Lung microvascular endothelial cell (primary cell): ENCODE data around the gene MCM9. TPM values are rescaled to one million over a fixed set of nuclear protein-coding genes. Genes with fewer than 3 reads are reported as not detected.
A peak's percentile ranks its signal among the peaks of the same experiment; 100 is the strongest.

Experiments
- DNase-seq, 2 donors: peaks; one replicate each; pipeline versions ENCODE4 v3.0.0 to v3.0.0-alpha.2; 2010; ENCODE audit warnings: low read depth in 2 of 2
- total RNA-seq: library from RNA; depleted of rRNA; stranded (reverse); fragments of >200 nt; gene quantifications from 2 replicates; pipeline ENCODE4 v1.2.1, GENCODE V29; 2014

The MCM9 gene
- 9.2 and 11.7 TPM in 2 replicates for total RNA-seq

DNA sequence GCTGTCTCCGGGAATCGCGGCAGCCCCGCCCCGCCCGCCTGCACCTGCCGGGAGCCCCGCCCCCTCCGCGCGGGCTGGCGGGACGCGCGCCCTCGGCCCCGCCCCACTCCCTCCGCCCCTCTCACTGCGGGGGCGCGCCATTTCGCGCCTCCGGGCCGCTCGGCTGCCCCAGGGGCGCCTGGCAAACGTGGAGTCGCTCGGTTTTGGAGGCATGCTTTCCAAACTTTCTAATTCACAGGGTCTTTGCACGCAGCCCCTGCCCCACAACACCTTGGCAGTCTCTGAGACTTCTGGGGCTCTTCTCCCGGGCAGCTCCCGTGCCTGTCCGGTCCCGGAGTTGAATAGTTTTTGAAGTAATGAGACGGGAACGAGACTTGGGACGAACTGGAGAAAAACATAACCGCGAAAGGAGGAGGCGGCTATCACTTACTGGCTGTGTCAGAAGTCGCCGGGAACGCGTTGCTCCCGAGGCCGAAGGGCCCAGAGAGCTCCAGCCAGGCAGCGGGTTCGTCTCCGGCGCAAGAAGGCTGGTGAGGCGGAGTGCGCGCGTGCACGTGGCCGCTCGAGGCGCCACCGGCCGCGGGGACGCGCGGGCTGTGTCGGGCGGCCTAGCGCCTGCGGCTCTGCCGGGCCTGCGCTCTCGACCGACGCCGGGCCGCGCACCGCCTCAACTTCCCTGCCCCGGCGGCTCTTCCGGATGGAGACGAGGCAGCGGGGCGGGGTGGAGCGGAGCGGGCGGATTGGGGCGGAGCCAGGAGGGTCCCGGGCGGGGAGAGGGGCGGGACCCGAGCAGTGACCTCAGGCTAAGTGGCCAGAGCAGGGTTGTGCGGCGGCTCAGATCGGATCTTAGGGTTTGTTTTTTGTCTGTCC is at the start of gene MCM9:
Gene MCM9, minus strand, starts transcription at position 699 of the 870 bp plus-strand sequence. CDS start 3,436 bp downstream, outside the sequence.
- DNase-seq = peak; percentile 93 to 94

- no peak for DNase-seq
Observed at GRCh38 chr6:118984342-118984741, 49.4 kb upstream of the MCM9 start.

DNA sequence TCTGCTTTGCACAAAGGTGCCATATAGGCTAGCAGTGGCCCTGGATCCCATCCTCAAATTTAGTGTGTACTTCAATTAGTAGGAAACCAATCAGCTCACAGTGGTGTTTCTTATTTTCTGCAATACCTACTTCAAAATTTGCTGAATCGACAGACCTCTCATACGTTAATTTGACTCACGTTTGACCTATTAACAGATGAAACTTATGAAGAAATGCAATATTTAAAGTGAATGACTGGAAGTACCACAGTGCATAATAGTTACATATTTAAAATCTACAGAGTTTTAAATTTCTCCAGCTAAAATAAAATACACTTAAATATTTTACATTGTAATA is 47.6 kb upstream of the MCM9 start:
- DNase-seq = no peak

- no peak for DNase-seq
Observed at GRCh38 chr6:118981884-118982574, 47.1 kb upstream of the MCM9 start.

- DNase-seq = no peak
Observed at GRCh38 chr6:118980063-118980462, 45.1 kb upstream of the MCM9 start.

GRCh38 chr6:118974790-118975189 is 39.8 kb upstream of the MCM9 start:
- no peak for DNase-seq

- no peak for DNase-seq
Observed at GRCh38 chr6:118971682-118972081, 36.7 kb upstream of the MCM9 start.

DNA sequence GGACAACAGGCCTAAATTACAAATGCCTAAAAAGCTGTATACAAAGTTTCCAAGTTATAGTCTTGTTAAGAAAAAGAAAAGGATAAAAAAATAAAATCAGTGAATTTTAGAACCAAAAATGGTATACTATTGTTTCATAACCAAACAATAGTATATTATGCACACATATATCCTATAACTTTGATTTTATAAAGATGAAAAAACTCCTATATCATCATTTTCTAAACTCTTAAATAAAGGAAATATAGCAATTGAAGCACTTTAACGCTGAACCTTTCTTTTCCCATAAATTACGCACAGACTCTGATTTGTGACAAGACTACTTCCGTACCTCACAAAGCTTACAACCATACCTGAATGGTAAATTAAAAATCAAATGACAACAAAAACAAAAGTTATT is 35.9 kb upstream of the MCM9 start:
- DNase-seq = no peak

- peak; percentile 31 to 39 for DNase-seq
Observed at GRCh38 chr6:118968416-118968815, 33.5 kb upstream of the MCM9 start.

- DNase-seq = no peak
Observed at GRCh38 chr6:118967239-118967638, 32.3 kb upstream of the MCM9 start.

- DNase-seq = no peak
Observed at GRCh38 chr6:118965843-118966370, 30.9 kb upstream of the MCM9 start.

GRCh38 chr6:118965371-118965770 is 30.4 kb upstream of the MCM9 start:
- no peak for DNase-seq

DNA sequence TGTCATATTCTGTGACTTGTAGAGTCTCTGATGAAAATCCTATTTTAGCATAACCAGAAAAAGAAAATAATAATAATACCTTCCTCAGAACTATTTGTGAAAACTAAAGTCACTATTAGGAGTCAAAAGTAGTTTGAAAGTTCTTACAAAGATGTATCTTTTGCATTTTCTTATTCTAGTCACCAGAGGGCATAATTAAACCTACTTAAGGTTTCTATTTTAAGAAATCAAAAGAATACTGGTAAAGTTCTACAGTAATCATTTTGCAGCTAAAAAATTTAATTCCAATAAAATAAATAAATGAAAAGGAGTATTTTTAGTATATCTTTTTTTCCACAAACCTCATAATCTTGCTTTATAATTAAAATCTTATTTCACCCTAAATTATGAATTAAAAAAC is 28.0 kb upstream of the MCM9 start:
- DNase-seq = peak; percentile 5 to 11

GRCh38 chr6:118959903-118960302 is 24.9 kb upstream of the MCM9 start:
- no peak for DNase-seq

- DNase-seq = no peak
Observed at GRCh38 chr6:118953391-118953790, 18.4 kb upstream of the MCM9 start.

DNA sequence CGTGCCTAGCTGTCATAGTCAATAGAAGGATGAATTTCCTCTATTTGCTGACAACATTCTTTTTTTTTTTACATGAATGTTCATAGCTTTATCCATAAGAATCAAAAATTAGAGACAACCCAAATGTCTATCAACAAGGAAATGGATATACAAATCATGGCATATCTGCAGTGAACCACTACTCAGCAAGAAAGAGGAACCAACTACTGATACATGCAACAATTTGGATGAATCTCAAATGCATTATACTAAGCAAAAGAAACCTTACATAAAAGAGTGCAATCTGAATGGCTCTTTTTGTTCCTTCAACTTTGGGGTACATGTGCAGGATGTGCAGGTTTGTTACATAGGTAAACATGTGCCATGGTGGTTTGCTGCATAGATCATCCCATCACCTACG is 17.7 kb upstream of the MCM9 start:
- DNase-seq = no peak

- DNase-seq = no peak
Observed at GRCh38 chr6:118945217-118945616, 10.3 kb upstream of the MCM9 start.

DNA sequence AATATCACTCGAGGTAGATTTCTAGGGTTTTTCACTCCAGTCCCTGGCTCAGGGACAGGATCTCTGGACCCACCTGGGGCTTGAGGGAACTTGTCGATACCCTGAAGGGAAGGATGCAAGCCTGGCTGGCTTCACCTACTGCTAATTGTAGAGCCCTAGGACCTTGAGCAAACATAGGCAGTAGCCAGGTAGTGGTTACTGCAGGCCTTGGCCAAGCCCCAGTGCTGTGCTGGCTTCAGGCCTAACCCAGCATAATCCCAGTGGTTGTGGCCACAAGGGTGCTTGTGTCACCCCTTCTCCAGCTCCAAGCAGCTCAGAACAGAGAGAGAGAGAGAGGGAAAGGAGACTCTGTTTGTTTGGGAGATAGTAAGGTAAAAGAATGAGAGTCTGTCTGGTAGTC is 5.8 kb upstream of the MCM9 start:
- no peak for DNase-seq

GRCh38 chr6:118939683-118940082 is 4.7 kb upstream of the MCM9 start:
- DNase-seq = no peak

GRCh38 chr6:118935978-118936703 is 1.2 kb upstream of the MCM9 start:
- DNase-seq = no peak

DNA sequence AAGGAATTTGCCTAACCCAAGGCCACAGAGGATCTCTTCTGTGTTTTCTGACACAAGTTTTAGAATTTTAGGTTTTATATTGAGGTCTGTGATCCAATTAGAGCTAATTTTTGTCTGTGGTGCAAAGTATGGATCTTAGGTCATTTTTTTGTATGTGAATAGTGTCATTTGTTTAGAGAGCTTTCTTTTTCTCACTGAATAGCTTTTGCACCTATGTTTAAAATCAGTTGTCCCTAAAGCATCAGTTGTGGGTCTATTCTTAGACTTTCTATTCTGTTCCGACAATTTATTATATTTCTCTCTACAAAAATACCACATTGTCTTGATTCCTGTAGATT is 341 bp upstream of the MCM9 start:
- DNase-seq = no peak

DNA sequence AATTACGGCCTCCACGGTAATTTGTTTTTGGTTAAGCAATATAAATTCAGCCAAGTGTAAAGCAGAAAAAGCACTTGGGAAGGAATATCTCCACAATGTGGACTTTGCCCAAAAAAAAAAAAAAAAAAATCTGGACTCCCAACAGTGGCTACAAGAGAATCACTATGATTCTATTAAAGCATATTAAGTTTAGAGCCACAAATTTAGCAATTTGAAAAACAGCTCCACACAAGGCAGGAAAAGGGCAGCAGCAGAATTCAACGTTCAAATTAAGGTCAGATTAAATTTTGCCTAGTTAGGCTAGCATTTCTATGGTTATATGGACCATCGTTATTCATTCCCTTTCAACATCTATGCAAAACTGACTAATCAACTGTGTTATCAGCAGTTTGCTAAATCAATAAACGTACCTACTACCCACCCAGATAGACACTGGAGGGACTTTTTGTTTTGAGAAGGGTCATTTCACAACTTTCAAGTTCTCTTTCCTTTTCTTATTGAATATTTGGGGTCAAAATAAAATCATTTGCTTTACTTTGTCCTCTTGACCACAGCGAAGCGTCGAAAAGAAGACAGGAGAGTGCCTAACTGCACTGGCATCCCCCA is 1.0 kb downstream of the MCM9 start:
- no peak for DNase-seq
